ENCODE measurements around the gene BCAS3. TPM values are rescaled to one million over a fixed set of nuclear protein-coding genes. Genes with fewer than 3 reads are reported as not detected.

BCAS3 gene
- total RNA-seq, 1 experiment from 2014 or later: 26.3 TPM

DNA sequence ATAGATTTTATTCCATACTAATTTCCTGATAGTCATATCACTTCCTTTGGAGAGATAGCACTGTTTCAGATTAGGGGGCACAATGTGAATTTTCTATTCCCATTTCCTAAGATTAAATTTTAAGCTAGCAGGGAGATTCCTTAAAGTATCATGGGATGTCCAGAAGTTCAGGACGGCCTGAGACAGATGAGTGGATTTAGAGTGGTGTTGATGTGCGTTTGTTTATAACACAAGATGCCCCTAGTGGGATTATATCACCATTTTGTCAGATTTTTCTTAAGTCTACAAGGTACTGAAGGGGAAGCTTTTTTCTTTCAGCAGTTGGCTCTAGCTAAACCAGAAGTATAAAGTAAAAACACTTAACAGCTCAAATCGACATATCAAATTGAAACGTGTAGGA lies 538.4 kb downstream of the BCAS3 start:
- H3K9me2 ChIP-seq (ENCODE audit: insufficient read depth): no peaks in the 10 kb centered on the region
- no peaks in the 10 kb centered on the region for H3K9me3 ChIP-seq (ENCODE audit: control insufficient read depth in 1 of 2, insufficient read depth in 1 of 2, low read depth in 1 of 2, low read length in 2 of 2)
- ChIA-PET POLR2A (no interaction called here), RAD21 (ENCODE audit: low non-redundant PET in 1 of 2, low total read pairs in 2 of 2, uncharacterized antibody in 2 of 2, unreplicated experiment in 2 of 2) (no interaction called here), CTCF (no interaction called here)
- H3K9ac ChIP-seq (ENCODE audit: low read length): no peak overlapping the region
- H3K4me3 ChIP-seq (replicated peaks in 1 of 2; ENCODE audit: low read depth in 1 of 2, low read length in 2 of 2): no peak overlapping the region
- H3K27ac ChIP-seq (ENCODE audit: low read depth, low read length): no peak overlapping the region
- no peaks in the 10 kb centered on the region for H3K36me3 ChIP-seq (ENCODE audit: control insufficient read depth in 1 of 2, insufficient read depth in 2 of 2, low read length in 2 of 2)
- H3K4me1 ChIP-seq (ENCODE audit: control insufficient read depth in 1 of 2, insufficient read depth in 2 of 2, low read length in 2 of 2): no peaks in the 10 kb centered on the region
- no peak overlapping the region for H2AFZ ChIP-seq (ENCODE audit: low read depth, low read length, poor library complexity, severe bottlenecking)
- intact Hi-C loops (cut with micrococcal nuclease): no loop called here
- ATAC-seq: no peak
- TF ChIP-seq ZNF274 (IDR thresholded peaks at IDR 0.05; ENCODE audit: low read depth, low read length) (no peak), FOSL1 (IDR thresholded peaks at IDR 0.05; ENCODE audit: low read depth) (no peak), SRF (IDR thresholded peaks at IDR 0.05; ENCODE audit: low read depth) (no peak), SIN3A (IDR thresholded peaks at IDR 0.05; ENCODE audit: low read depth) (no peak), EZH2phosphoT487 (IDR thresholded peaks at IDR 0.05; ENCODE audit: borderline replicate concordance) (no peak), POLR2AphosphoS5 (IDR thresholded peaks at IDR 0.05; ENCODE audit: low read depth, low read length) (no peak), EGR1 (IDR thresholded peaks at IDR 0.05; ENCODE audit: low read depth) (no peak), EZH2 (IDR thresholded peaks at IDR 0.05) (no peak), CTCF (IDR thresholded peaks at IDR 0.05 in 2 of 3, conservative IDR thresholded peaks at IDR 0.05 in 1 of 3; ENCODE audit: borderline replicate concordance in 1 of 3, insufficient read depth in 1 of 3, low read depth in 2 of 3, low read length in 2 of 3) (no peak), ELF1 (IDR thresholded peaks at IDR 0.05; ENCODE audit: borderline replicate concordance, low read depth) (no peak), CEBPB (IDR thresholded peaks at IDR 0.05; ENCODE audit: low read depth) (no peak), SP1 (IDR thresholded peaks at IDR 0.05; ENCODE audit: low read depth) (no peak), ZFX (IDR thresholded peaks at IDR 0.05) (no peak)
- no peaks in the 10 kb centered on the region for H4K20me1 ChIP-seq (ENCODE audit: insufficient read depth)
- no TSS peak for BruUV-seq (replicated peaks)
- no peaks in the 10 kb centered on the region for H3K27me3 ChIP-seq (ENCODE audit: insufficient read depth, low read length)
- no peak overlapping the region for H3K4me2 ChIP-seq (ENCODE audit: low read length)
- H3K79me2 ChIP-seq (ENCODE audit: insufficient read depth, low read length): no peaks in the 10 kb centered on the region
- no peak for DNase-seq (ENCODE audit: low read depth, low spot score)

Data from HCT116 (cell line).